HUES6 (cell line): Measurements from ENCODE around the gene RASAL2.
A peak's percentile ranks its signal among the peaks of the same experiment; 100 is the strongest.
"Not testable (repeated sequence)": the region's sequence is repeated elsewhere in the genome, so short reads cannot be mapped to it uniquely, and the experiment has no call there.

Experiments used
- H3K27ac ChIP-seq: 2 replicates; pipeline ENCODE4 v1.7.0; 2013; ENCODE audit warnings: low read depth, mild to moderate bottlenecking, low read length, inconsistent platforms
- H3K27me3 ChIP-seq: 2 replicates; pipeline ENCODE4 v1.6.1; 2013; ENCODE audit warnings: low read length; ENCODE audit not compliant: control insufficient read depth, insufficient read depth
- H3K36me3 ChIP-seq: 2 replicates; pipeline ENCODE4 v1.6.1; 2013; ENCODE audit warnings: low read length; ENCODE audit not compliant: control insufficient read depth, insufficient read depth
- H3K4me1 ChIP-seq: 2 replicates; pipeline ENCODE4 v1.6.1; 2013; ENCODE audit warnings: low read length; ENCODE audit not compliant: control insufficient read depth, insufficient read depth
- H3K4me3 ChIP-seq: 2 replicates; pipeline ENCODE4 v1.5.1; 2013; ENCODE audit warnings: low read depth, low read length
- H3K9ac ChIP-seq: one replicate; pipeline ENCODE4 v1.6.1; 2013; ENCODE audit warnings: mild to moderate bottlenecking, low read length
- H3K9me3 ChIP-seq: 2 replicates; pipeline ENCODE4 v1.6.1; 2013; ENCODE audit warnings: low read depth, low read length; ENCODE audit not compliant: control insufficient read depth, insufficient read depth

Gene RASAL2

GRCh38 chr1:178342745-178343144 lies 248.8 kb downstream of the RASAL2 start:
- no peak overlapping the region for H3K27ac ChIP-seq
- H3K4me1 ChIP-seq = peaks cover 45% of the 10 kb centered on the region
- H3K9me3 ChIP-seq = no peaks in the 10 kb centered on the region
- no peak overlapping the region for H3K4me3 ChIP-seq
- H3K9ac ChIP-seq = no peak overlapping the region
- H3K27me3 ChIP-seq = no peaks in the 10 kb centered on the region
- no peaks in the 10 kb centered on the region for H3K36me3 ChIP-seq

GRCh38 chr1:178344513-178345091 lies 250.7 kb downstream of the RASAL2 start:
- Histone ChIP-seq H3K9ac (no peak overlapping the region), H3K4me1 (peaks cover 45% of the 10 kb centered on the region), H3K36me3 (no peaks in the 10 kb centered on the region), H3K27ac (peak overlapping the region; percentile 41), H3K27me3 (no peaks in the 10 kb centered on the region), H3K4me3 (no peak overlapping the region), H3K9me3 (no peaks in the 10 kb centered on the region)

- no peak overlapping the region for H3K27ac ChIP-seq
- H3K4me3 ChIP-seq = no peak overlapping the region
- H3K4me1 ChIP-seq = peaks cover 45% of the 10 kb centered on the region
- no peak overlapping the region for H3K9ac ChIP-seq
- H3K36me3 ChIP-seq = no peaks in the 10 kb centered on the region
- H3K27me3 ChIP-seq = no peaks in the 10 kb centered on the region
- no peaks in the 10 kb centered on the region for H3K9me3 ChIP-seq
These were observed 251.3 kb downstream of the RASAL2 start for GRCh38 chr1:178345238-178345637.

- no peak overlapping the region for H3K4me3 ChIP-seq
- H3K4me1 ChIP-seq = peaks cover 42% of the 10 kb centered on the region
- H3K36me3 ChIP-seq = no peaks in the 10 kb centered on the region
- H3K9ac ChIP-seq = no peak overlapping the region
- H3K27ac ChIP-seq = no peak overlapping the region
- no peaks in the 10 kb centered on the region for H3K9me3 ChIP-seq
- no peaks in the 10 kb centered on the region for H3K27me3 ChIP-seq
These were observed 251.9 kb downstream of the RASAL2 start for GRCh38 chr1:178345807-178346206.

GRCh38 chr1:178349801-178350200 lies 255.9 kb downstream of the RASAL2 start:
- Histone ChIP-seq H3K9ac (no peak overlapping the region), H3K27me3 (no peaks in the 10 kb centered on the region), H3K4me3 (no peak overlapping the region), H3K36me3 (no peaks in the 10 kb centered on the region), H3K9me3 (peaks cover 8% of the 10 kb centered on the region), H3K4me1 (peaks cover 10% of the 10 kb centered on the region), H3K27ac (no peak overlapping the region)

GRCh38 chr1:178351911-178352310 lies 258.0 kb downstream of the RASAL2 start:
- not testable (repeated sequence) for H3K4me1 ChIP-seq, H3K36me3 ChIP-seq, H3K27ac ChIP-seq, H3K4me3 ChIP-seq, H3K9me3 ChIP-seq, H3K9ac ChIP-seq, H3K27me3 ChIP-seq

- Histone ChIP-seq H3K36me3 (no peaks in the 10 kb centered on the region), H3K9ac (no peak overlapping the region), H3K27ac (no peak overlapping the region), H3K4me1 (no peaks in the 10 kb centered on the region), H3K9me3 (peaks cover 8% of the 10 kb centered on the region), H3K4me3 (no peak overlapping the region), H3K27me3 (no peaks in the 10 kb centered on the region)
These were observed 259.0 kb downstream of the RASAL2 start for GRCh38 chr1:178352790-178353416.

- Histone ChIP-seq H3K4me3 (no peak overlapping the region), H3K4me1 (no peaks in the 10 kb centered on the region), H3K27me3 (no peaks in the 10 kb centered on the region), H3K9me3 (peaks cover 8% of the 10 kb centered on the region), H3K36me3 (no peaks in the 10 kb centered on the region), H3K9ac (no peak overlapping the region), H3K27ac (no peak overlapping the region)
These were observed 259.6 kb downstream of the RASAL2 start for GRCh38 chr1:178353524-178353923.

- Histone ChIP-seq H3K9ac (no peak overlapping the region), H3K27ac (no peak overlapping the region), H3K36me3 (no peaks in the 10 kb centered on the region), H3K9me3 (peaks cover 8% of the 10 kb centered on the region), H3K4me1 (no peaks in the 10 kb centered on the region), H3K4me3 (no peak overlapping the region), H3K27me3 (no peaks in the 10 kb centered on the region)
These were observed 260.9 kb downstream of the RASAL2 start for GRCh38 chr1:178354816-178355215.

GRCh38 chr1:178356299-178356698 lies 262.4 kb downstream of the RASAL2 start:
- Histone ChIP-seq H3K4me3 (no peak overlapping the region), H3K9me3 (peaks cover 8% of the 10 kb centered on the region), H3K27me3 (no peaks in the 10 kb centered on the region), H3K4me1 (no peaks in the 10 kb centered on the region), H3K36me3 (no peaks in the 10 kb centered on the region), H3K9ac (no peak overlapping the region), H3K27ac (no peak overlapping the region)

- Histone ChIP-seq H3K9me3 (peaks cover 5% of the 10 kb centered on the region; the same call in 1 of the 2 replicates), H3K4me3 (no peak overlapping the region), H3K36me3 (no peaks in the 10 kb centered on the region), H3K27ac (no peak overlapping the region), H3K27me3 (no peaks in the 10 kb centered on the region), H3K9ac (no peak overlapping the region), H3K4me1 (no peaks in the 10 kb centered on the region)
These were observed 264.6 kb downstream of the RASAL2 start for GRCh38 chr1:178358456-178358855.
